HCT116 (cell line): ENCODE measurements around the gene TEX55. TPM values are rescaled to one million over a fixed set of nuclear protein-coding genes. Genes with fewer than 3 reads are reported as not detected.
"Not testable (repeated sequence)": the region's sequence is repeated elsewhere in the genome, so short reads cannot be mapped to it uniquely, and the experiment has no call there.

Experiments used
- ATAC-seq: fragments of 200-7000 bp; cut with Tn5 transposase; 2 replicates; pipeline ENCODE4 v1.9.1; 2020; ENCODE audit warnings: mild to moderate bottlenecking, moderate library complexity
- BruUV-seq: library from RNA; stranded (reverse); fragments of 400-500 nt; replicated peaks from 2 replicates; lab custom pipeline; 2021; lab: Mats Ljungman, UMichigan
- CTCF ChIA-PET: fragments of 300-600 bp; sonication (Branson Sonifier 250); formaldehyde crosslinking; loops from one replicate; lab custom pipeline; 2021; ENCODE audit warnings: antibody characterized with exemption; lab: Charles Lee
- POLR2A ChIA-PET: fragments of 300-600, 350-600 bp; sonication (Branson Sonifier 250); formaldehyde crosslinking; loops from one replicate; lab custom pipeline; 2021; ENCODE audit warnings: antibody characterized with exemption; lab: Charles Lee
- RAD21 ChIA-PET, 2 experiments: fragments of 300-600 bp; sonication (Branson Sonifier 250); formaldehyde crosslinking; loops; one replicate each; lab custom pipeline; 2023; ENCODE audit warnings: low total read pairs in 2 of 2; ENCODE audit not compliant: uncharacterized antibody in 2 of 2, unreplicated experiment in 2 of 2, low non-redundant PET in 1 of 2; lab: Charles Lee
- DNase-seq: peaks from one replicate; pipeline ENCODE4 v3.0.0-alpha.2; 2010; ENCODE audit warnings: low read depth, low spot score
- H2AFZ ChIP-seq: fragments of 200-600 bp; shearing (Covaris generic), sonication (generic); 2 replicates; pipeline ENCODE4 v1.6.1; 2017; ENCODE audit warnings: low read depth, mixed run types, mixed read lengths, antibody characterized with exemption, low read length; ENCODE audit not compliant: poor library complexity, severe bottlenecking
- H3K27ac ChIP-seq: 2 replicates; pipeline ENCODE4 v1.5.1; 2012; ENCODE audit warnings: low read depth, low read length
- H3K27me3 ChIP-seq: fragments of 200-600 bp; sonication (generic); 2 replicates; pipeline ENCODE4 v1.6.1; 2016; ENCODE audit warnings: mixed run types, low read length, mixed read lengths; ENCODE audit not compliant: insufficient read depth
- H3K36me3 ChIP-seq, 2 experiments: fragments of 200-500 bp in 1 of 2; fragments of 200-600 bp in 1 of 2; sonication (Bioruptor generic) in 1 of 2; sonication (generic) in 1 of 2; 2 replicates each; pipeline versions ENCODE4 v1.5.1 to v1.6.1; 2014 to 2016; ENCODE audit warnings: low read length in 2 of 2, inconsistent platforms in 1 of 2, mixed read lengths in 1 of 2, mixed run types in 1 of 2; ENCODE audit not compliant: insufficient read depth in 2 of 2, control insufficient read depth in 1 of 2
- H3K4me1 ChIP-seq, 2 experiments: fragments of 200-600 bp in 1 of 2; sonication (generic) in 1 of 2; 2 replicates each; pipeline versions ENCODE4 v1.5.1 to v1.6.1; 2012 to 2017; ENCODE audit warnings: low read length in 2 of 2, inconsistent platforms in 1 of 2, mild to moderate bottlenecking in 1 of 2, mixed read lengths in 1 of 2, mixed run types in 1 of 2, moderate library complexity in 1 of 2; ENCODE audit not compliant: insufficient read depth in 2 of 2, control insufficient read depth in 1 of 2
- H3K4me2 ChIP-seq: fragments of 200-600 bp; sonication (generic); 2 replicates; pipeline ENCODE4 v1.6.1; 2017; ENCODE audit warnings: mixed run types, low read length, mixed read lengths
- H3K4me3 ChIP-seq, 2 experiments: fragments of 200-600 bp in 1 of 2; sonication (generic) in 1 of 2; replicated peaks in 1 of 2; 2 replicates each; pipeline ENCODE4 v1.5.1; 2011 to 2016; ENCODE audit warnings: low read length in 2 of 2, control low read depth in 1 of 2, low read depth in 1 of 2, mild to moderate bottlenecking in 1 of 2, mixed read lengths in 1 of 2, mixed run types in 1 of 2
- H3K79me2 ChIP-seq: fragments of 200-600 bp; sonication (generic); 2 replicates; pipeline ENCODE4 v1.6.1; 2017; ENCODE audit warnings: mild to moderate bottlenecking, mixed run types, low read length, moderate library complexity, mixed read lengths; ENCODE audit not compliant: insufficient read depth
- H3K9ac ChIP-seq: fragments of 200-600 bp; sonication (generic); 2 replicates; pipeline ENCODE4 v1.6.1; 2016; ENCODE audit warnings: low read length, mixed read lengths
- H3K9me2 ChIP-seq: fragments of 200-600 bp; sonication (generic), shearing (Covaris generic); 2 replicates; pipeline ENCODE4 v1.6.1; 2017; ENCODE audit warnings: mixed run types, mild to moderate bottlenecking, moderate library complexity; ENCODE audit not compliant: insufficient read depth
- H3K9me3 ChIP-seq, 2 experiments: fragments of 200-500 bp in 1 of 2; fragments of 200-600 bp in 1 of 2; sonication (Bioruptor generic) in 1 of 2; sonication (generic) in 1 of 2; 2 replicates each; pipeline ENCODE4 v1.6.1; 2014 to 2017; ENCODE audit warnings: low read length in 2 of 2, mixed read lengths in 2 of 2, inconsistent platforms in 1 of 2, low read depth in 1 of 2, mild to moderate bottlenecking in 1 of 2, mixed run types in 1 of 2, moderate library complexity in 1 of 2; ENCODE audit not compliant: control insufficient read depth in 1 of 2, insufficient read depth in 1 of 2
- H4K20me1 ChIP-seq: fragments of 200-600 bp; sonication (generic), shearing (Covaris generic); 2 replicates; pipeline ENCODE4 v1.6.1; 2017; ENCODE audit warnings: mixed run types, mild to moderate bottlenecking, moderate library complexity; ENCODE audit not compliant: insufficient read depth
- ATF3 ChIP-seq: IDR thresholded peaks from 2 replicates; pipeline ENCODE4 v1.6.1; 2012
- CBX3 ChIP-seq: IDR thresholded peaks from 2 replicates; pipeline ENCODE4 v1.6.1; 2012; ENCODE audit warnings: low read depth
- CEBPB ChIP-seq: IDR thresholded peaks from 2 replicates; pipeline ENCODE4 v1.6.1; 2012; ENCODE audit warnings: low read depth
- EZH2 ChIP-seq: fragments of 200-600 bp; sonication (generic); IDR thresholded peaks from 2 replicates; pipeline ENCODE4 v1.6.1; 2017; ENCODE audit warnings: antibody characterized with exemption, mixed run types
- EZH2phosphoT487 ChIP-seq: fragments of 200-600 bp; IDR thresholded peaks from 2 replicates; pipeline ENCODE4 v1.6.1; 2018; ENCODE audit warnings: antibody characterized with exemption, borderline replicate concordance
- FOSL1 ChIP-seq: IDR thresholded peaks from 2 replicates; pipeline ENCODE4 v1.6.1; 2012; ENCODE audit warnings: low read depth
- JUND ChIP-seq: IDR thresholded peaks from 2 replicates; pipeline ENCODE4 v1.6.1; 2012
- MAX ChIP-seq: IDR thresholded peaks from 2 replicates; pipeline ENCODE4 v1.6.1; 2012
- POLR2AphosphoS5 ChIP-seq: IDR thresholded peaks from 2 replicates; pipeline ENCODE4 v1.6.1; 2011; ENCODE audit warnings: mild to moderate bottlenecking, low read depth, low read length, moderate library complexity
- RAD21 ChIP-seq: IDR thresholded peaks from 2 replicates; pipeline ENCODE4 v1.6.1; 2012; ENCODE audit warnings: low read depth, mild to moderate bottlenecking
- SIN3A ChIP-seq: IDR thresholded peaks from 2 replicates; pipeline ENCODE4 v1.6.1; 2012; ENCODE audit warnings: low read depth
- SRF ChIP-seq: IDR thresholded peaks from 2 replicates; pipeline ENCODE4 v1.6.1; 2012; ENCODE audit warnings: low read depth
- TCF7L2 ChIP-seq: IDR thresholded peaks from 2 replicates; pipeline ENCODE4 v1.7.0; 2011; ENCODE audit warnings: borderline replicate concordance, inconsistent platforms; ENCODE audit not compliant: insufficient read depth, insufficient read length; ENCODE audit errors: extremely low read depth
- YY1 ChIP-seq: IDR thresholded peaks from 2 replicates; pipeline ENCODE4 v1.6.1; 2011; ENCODE audit warnings: low read length, low read depth, moderate library complexity, mild to moderate bottlenecking; ENCODE audit not compliant: insufficient replicate concordance; ENCODE audit errors: extremely low read depth
- ZFX ChIP-seq: fragments of 450-650 bp; IDR thresholded peaks from 2 replicates; pipeline ENCODE4 v1.6.1; 2017
- ZNF274 ChIP-seq: fragments of 200-500 bp; sonication (Bioruptor generic); IDR thresholded peaks from 2 replicates; pipeline ENCODE4 v1.6.1; 2014; ENCODE audit warnings: mild to moderate bottlenecking, low read depth, low read length, inconsistent platforms
- intact Hi-C: fragments of 100-400 bp; cut with micrococcal nuclease; formaldehyde crosslinking; loops from 2 replicates; pipeline ENCODE4 v1.10.0; 2022
- total RNA-seq: library from RNA; stranded (reverse); gene quantifications from one replicate; pipeline ENCODE4 v1.2.1, GENCODE V29; 2021; ENCODE audit not compliant: unreplicated experiment
- TF ChIP-seq, protein P1 (sequence below): IDR thresholded peaks from 2 replicates; pipeline ENCODE4 v1.6.1; 2012; ENCODE audit warnings: low read depth

TEX55 gene
- total RNA-seq, 1 experiment from 2014 or later, result not detected

GRCh38 chr3:119125742-119126504, 20.0 kb upstream of the TEX55 start:
- ATAC-seq (no peak), DNase-seq (no peak)

DNA sequence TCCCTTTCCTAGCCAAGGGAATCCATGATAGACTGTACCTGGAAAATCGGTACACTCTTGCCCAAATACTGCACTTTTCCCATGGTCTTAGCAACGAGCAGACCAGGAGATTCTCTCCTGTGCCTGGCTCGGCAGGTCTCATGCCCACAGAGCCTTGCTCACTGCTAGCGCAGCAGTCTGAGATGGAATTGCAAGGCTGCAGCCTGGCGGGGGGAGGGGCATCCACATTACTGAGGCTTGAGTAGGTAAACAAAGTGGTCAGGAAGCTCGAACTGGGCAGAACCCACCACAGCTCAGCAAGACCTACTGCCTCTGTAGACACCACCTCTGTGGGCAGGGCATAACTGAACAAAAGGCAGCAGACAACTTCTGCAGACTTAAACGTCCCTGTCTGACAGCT, 15.7 kb upstream of the TEX55 start:
- POLR2A ChIA-PET, H3K9me2 ChIP-seq, RAD21 ChIA-PET, H3K27me3 ChIP-seq, BruUV-seq, H4K20me1 ChIP-seq, H3K9me3 ChIP-seq, DNase-seq, H3K79me2 ChIP-seq, H3K4me3 ChIP-seq, H3K4me2 ChIP-seq, H3K27ac ChIP-seq, ATAC-seq, intact Hi-C loops, H2AFZ ChIP-seq, H3K36me3 ChIP-seq, H3K4me1 ChIP-seq, CTCF ChIA-PET, H3K9ac ChIP-seq: not testable (repeated sequence)

More at GRCh38 chr3:119125742-119126504, 20.0 kb upstream of the TEX55 start:
- ChIA-PET RAD21 (no interaction called here), POLR2A (no interaction called here), CTCF (no interaction called here)
- H2AFZ ChIP-seq, result no peak overlapping the region
- no peak overlapping the region for H3K4me3 ChIP-seq
- H3K27ac ChIP-seq, result no peak overlapping the region
- H3K4me2 ChIP-seq, result no peak overlapping the region
- no TSS peak for BruUV-seq
- no peaks in the 10 kb centered on the region for H3K4me1 ChIP-seq
- intact Hi-C loops, result no loop called here
- H3K79me2 ChIP-seq, result no peaks in the 10 kb centered on the region
- H4K20me1 ChIP-seq, result no peaks in the 10 kb centered on the region
- no peak overlapping the region for H3K9ac ChIP-seq
- no peak for TF ChIP-seq FOSL1
- no peak for TF ChIP-seq CBX3
- TF ChIP-seq CEBPB, result no peak
- no peak for TF ChIP-seq RAD21
- TF ChIP-seq EZH2, result no peak
- TF ChIP-seq SRF, result no peak
- no peak for TF ChIP-seq ATF3
- no peak for TF ChIP-seq EZH2phosphoT487
- no peak for TF ChIP-seq TCF7L2
- TF ChIP-seq YY1, result no peak
- TF ChIP-seq ZFX, result no peak
- TF ChIP-seq, protein P1, sequence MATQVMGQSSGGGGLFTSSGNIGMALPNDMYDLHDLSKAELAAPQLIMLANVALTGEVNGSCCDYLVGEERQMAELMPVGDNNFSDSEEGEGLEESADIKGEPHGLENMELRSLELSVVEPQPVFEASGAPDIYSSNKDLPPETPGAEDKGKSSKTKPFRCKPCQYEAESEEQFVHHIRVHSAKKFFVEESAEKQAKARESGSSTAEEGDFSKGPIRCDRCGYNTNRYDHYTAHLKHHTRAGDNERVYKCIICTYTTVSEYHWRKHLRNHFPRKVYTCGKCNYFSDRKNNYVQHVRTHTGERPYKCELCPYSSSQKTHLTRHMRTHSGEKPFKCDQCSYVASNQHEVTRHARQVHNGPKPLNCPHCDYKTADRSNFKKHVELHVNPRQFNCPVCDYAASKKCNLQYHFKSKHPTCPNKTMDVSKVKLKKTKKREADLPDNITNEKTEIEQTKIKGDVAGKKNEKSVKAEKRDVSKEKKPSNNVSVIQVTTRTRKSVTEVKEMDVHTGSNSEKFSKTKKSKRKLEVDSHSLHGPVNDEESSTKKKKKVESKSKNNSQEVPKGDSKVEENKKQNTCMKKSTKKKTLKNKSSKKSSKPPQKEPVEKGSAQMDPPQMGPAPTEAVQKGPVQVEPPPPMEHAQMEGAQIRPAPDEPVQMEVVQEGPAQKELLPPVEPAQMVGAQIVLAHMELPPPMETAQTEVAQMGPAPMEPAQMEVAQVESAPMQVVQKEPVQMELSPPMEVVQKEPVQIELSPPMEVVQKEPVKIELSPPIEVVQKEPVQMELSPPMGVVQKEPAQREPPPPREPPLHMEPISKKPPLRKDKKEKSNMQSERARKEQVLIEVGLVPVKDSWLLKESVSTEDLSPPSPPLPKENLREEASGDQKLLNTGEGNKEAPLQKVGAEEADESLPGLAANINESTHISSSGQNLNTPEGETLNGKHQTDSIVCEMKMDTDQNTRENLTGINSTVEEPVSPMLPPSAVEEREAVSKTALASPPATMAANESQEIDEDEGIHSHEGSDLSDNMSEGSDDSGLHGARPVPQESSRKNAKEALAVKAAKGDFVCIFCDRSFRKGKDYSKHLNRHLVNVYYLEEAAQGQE, result no peak
- TF ChIP-seq ZNF274, result no peak
- TF ChIP-seq JUND, result no peak
- TF ChIP-seq SIN3A, result no peak
- no peak for TF ChIP-seq POLR2AphosphoS5
- no peak for TF ChIP-seq MAX
- TF ChIP-seq, all 23 proteins: peak for 0
- no peaks in the 10 kb centered on the region for H3K9me3 ChIP-seq
- H3K9me2 ChIP-seq, result no peaks in the 10 kb centered on the region
- H3K27me3 ChIP-seq, result no peaks in the 10 kb centered on the region
- H3K36me3 ChIP-seq, result no peaks in the 10 kb centered on the region
